Common myeloid progenitor, CD34-positive (primary cell): ENCODE data around the gene ZNF385B.

Source experiments
- CTCF ChIA-PET: fragments of 350-600 bp; sonication (Branson Sonifier 250); formaldehyde crosslinking; loops from one replicate; lab custom pipeline; 2021; ENCODE audit warnings: antibody characterized with exemption; lab: Charles Lee
- POLR2A ChIA-PET: fragments of 350-600 bp; sonication (Branson Sonifier 250); formaldehyde crosslinking; loops from one replicate; lab custom pipeline; 2021; ENCODE audit warnings: antibody characterized with exemption; lab: Charles Lee
- DNase-seq, 3 donors: peaks; one replicate each; pipeline versions ENCODE4 v3.0.0 to v3.0.0-alpha.2; 2013
- H3K27ac ChIP-seq, 2 experiments: 1 replicate in 1 of 2; 2 replicates in 1 of 2; pipeline ENCODE4 v1.7.0; 2013; ENCODE audit warnings: inconsistent platforms in 2 of 2, low read length in 2 of 2, mild to moderate bottlenecking in 2 of 2, low read depth in 1 of 2, moderate library complexity in 1 of 2; ENCODE audit not compliant: severe bottlenecking in 2 of 2, insufficient read depth in 1 of 2, poor library complexity in 1 of 2
- H3K27me3 ChIP-seq, 5 experiments: replicated peaks in 2 of 5; 1 replicate in 3 of 5; 2 replicates in 2 of 5; pipeline versions ENCODE4 v1.6.1 to v1.7.0; 2013; ENCODE audit warnings: low read length in 4 of 5, mild to moderate bottlenecking in 2 of 5, moderate library complexity in 2 of 5, inconsistent platforms in 1 of 5; ENCODE audit not compliant: insufficient read depth in 5 of 5, control insufficient read depth in 4 of 5
- H3K36me3 ChIP-seq, 4 experiments: 1 replicate in 2 of 4; 2 replicates in 2 of 4; pipeline versions ENCODE4 v1.6.1 to v1.7.0; 2013; ENCODE audit warnings: low read length in 3 of 4, control low read depth in 1 of 4, mild to moderate bottlenecking in 1 of 4; ENCODE audit not compliant: control insufficient read depth in 4 of 4, insufficient read depth in 4 of 4
- H3K4me1 ChIP-seq, 4 experiments: 1 replicate in 3 of 4; 2 replicates in 1 of 4; pipeline versions ENCODE4 v1.6.1 to v1.7.1; 2013; ENCODE audit warnings: low read length in 3 of 4, mild to moderate bottlenecking in 3 of 4, control low read depth in 1 of 4, inconsistent platforms in 1 of 4, moderate library complexity in 1 of 4; ENCODE audit not compliant: control insufficient read depth in 4 of 4, insufficient read depth in 4 of 4; ENCODE audit errors: control extremely low read depth in 1 of 4
- H3K4me3 ChIP-seq, 7 experiments: 1 replicate in 4 of 7; 2 replicates in 3 of 7; pipeline versions ENCODE4 v1.5.1 to v1.7.0; 2013; ENCODE audit warnings: mild to moderate bottlenecking in 7 of 7, low read length in 6 of 7, moderate library complexity in 6 of 7, inconsistent platforms in 2 of 7, low read depth in 2 of 7, control low read depth in 1 of 7; ENCODE audit not compliant: insufficient read depth in 4 of 7, control insufficient read depth in 1 of 7; ENCODE audit errors: extremely low read depth in 1 of 7
- H3K9me3 ChIP-seq, 5 experiments: 1 replicate in 4 of 5; 2 replicates in 1 of 5; pipeline versions ENCODE4 v1.6.1 to v1.7.1; 2013; ENCODE audit warnings: low read length in 4 of 5, mild to moderate bottlenecking in 2 of 5, inconsistent platforms in 1 of 5, low read depth in 1 of 5, moderate library complexity in 1 of 5; ENCODE audit not compliant: control insufficient read depth in 4 of 5, insufficient read depth in 2 of 5; ENCODE audit errors: control extremely low read depth in 1 of 5
- WGBS: methylation state at CpG from one replicate; pipeline ENCODE4 v1.1.5; 2013; ENCODE audit not compliant: insufficient coverage; 5-methylcytosine and 5-hydroxymethylcytosine counted together

The ZNF385B gene

GRCh38 chr2:179840840-179841239 is 20.6 kb downstream of the ZNF385B start:
- Histone ChIP-seq H3K4me1 (no peaks in the 10 kb centered on the region), H3K27me3 (peaks cover 0 to 2% (median 0%) of the 10 kb centered on the region in 5 experiments), H3K27ac (no peak overlapping the region), H3K9me3 (no peaks in the 10 kb centered on the region), H3K36me3 (no peaks in the 10 kb centered on the region), H3K4me3 (no peak overlapping the region)
- 80% methylated on average over 1 of the region's 1 CpG for WGBS
- no peak for DNase-seq
- POLR2A ChIA-PET = no interaction called here
- CTCF ChIA-PET = no interaction called here

- ChIA-PET CTCF (interaction anchor here (1.0 kb wide), 1 partner anchor 240 kb away, joined by 3 read pairs; no protein-coding TSS in a partner anchor), POLR2A (no interaction called here)
- H3K4me3 ChIP-seq = no peak overlapping the region
- H3K27me3 ChIP-seq = peaks cover 0 to 2% (median 0%) of the 10 kb centered on the region in 5 experiments
- no peak overlapping the region for H3K27ac ChIP-seq
- WGBS = no CpG with 5 or more reads among the region's 4 CpGs
- no peaks in the 10 kb centered on the region for H3K4me1 ChIP-seq
- DNase-seq = no peak
- no peaks in the 10 kb centered on the region for H3K9me3 ChIP-seq
- no peaks in the 10 kb centered on the region for H3K36me3 ChIP-seq
These were observed 24.0 kb downstream of the ZNF385B start for GRCh38 chr2:179837408-179837807.

- Histone ChIP-seq H3K4me3 (no peak overlapping the region), H3K4me1 (no peaks in the 10 kb centered on the region), H3K27me3 (peaks cover 0 to 2% (median 0%) of the 10 kb centered on the region in 5 experiments), H3K9me3 (no peaks in the 10 kb centered on the region), H3K27ac (no peak overlapping the region), H3K36me3 (no peaks in the 10 kb centered on the region)
- ChIA-PET CTCF (no interaction called here), POLR2A (no interaction called here)
- no peak for DNase-seq
- WGBS = 100% methylated on average over 1 of the region's 3 CpGs
These were observed 31.2 kb downstream of the ZNF385B start for GRCh38 chr2:179830043-179830787.

GRCh38 chr2:179826297-179826696 is 35.1 kb downstream of the ZNF385B start:
- WGBS = 100% methylated on average over 1 of the region's 2 CpGs
- Histone ChIP-seq H3K4me3 (no peak overlapping the region), H3K36me3 (no peaks in the 10 kb centered on the region), H3K9me3 (no peaks in the 10 kb centered on the region), H3K27ac (no peak overlapping the region), H3K4me1 (no peaks in the 10 kb centered on the region), H3K27me3 (peaks cover 0 to 5% (median 0%) of the 10 kb centered on the region in 5 experiments)
- CTCF ChIA-PET = no interaction called here
- DNase-seq = no peak
- POLR2A ChIA-PET = interaction anchor here (0.6 kb wide), 1 partner anchor 128 kb away, joined by 4 read pairs; no protein-coding TSS in a partner anchor

- no peaks in the 10 kb centered on the region for H3K36me3 ChIP-seq
- CTCF ChIA-PET = no interaction called here
- no peaks in the 10 kb centered on the region for H3K9me3 ChIP-seq
- no peak overlapping the region for H3K27ac ChIP-seq
- DNase-seq = peak in 2 of 3 donors; percentile 4 to 7
- POLR2A ChIA-PET = no interaction called here
- H3K4me1 ChIP-seq = no peaks in the 10 kb centered on the region
- H3K27me3 ChIP-seq = peaks cover 0 to 5% (median 0%) of the 10 kb centered on the region in 5 experiments
- H3K4me3 ChIP-seq = no peak overlapping the region
- 72% methylated on average over 3 of the region's 3 CpGs for WGBS
These were observed 35.9 kb downstream of the ZNF385B start for GRCh38 chr2:179825494-179825893.

- DNase-seq = no peak
- CTCF ChIA-PET = no interaction called here
- no peak overlapping the region for H3K4me3 ChIP-seq
- no CpG with 5 or more reads among the region's 1 CpG for WGBS
- no peak overlapping the region for H3K27ac ChIP-seq
- no peaks in the 10 kb centered on the region for H3K4me1 ChIP-seq
- POLR2A ChIA-PET = no interaction called here
- H3K36me3 ChIP-seq = no peaks in the 10 kb centered on the region
- H3K9me3 ChIP-seq = no peaks in the 10 kb centered on the region
- peaks cover 0 to 5% (median 0%) of the 10 kb centered on the region in 5 experiments for H3K27me3 ChIP-seq
These were observed 36.5 kb downstream of the ZNF385B start for GRCh38 chr2:179824961-179825360.

- H3K4me3 ChIP-seq = no peak overlapping the region
- no peaks in the 10 kb centered on the region for H3K4me1 ChIP-seq
- no peaks in the 10 kb centered on the region for H3K36me3 ChIP-seq
- no peak overlapping the region for H3K27ac ChIP-seq
- no peaks in the 10 kb centered on the region for H3K9me3 ChIP-seq
- ChIA-PET POLR2A (no interaction called here), CTCF (no interaction called here)
- no peak for DNase-seq
- H3K27me3 ChIP-seq = peaks cover 0 to 5% (median 0%) of the 10 kb centered on the region in 5 experiments
- no CpG with 5 or more reads among the region's 1 CpG for WGBS
These were observed 38.9 kb downstream of the ZNF385B start for GRCh38 chr2:179822540-179822939.
